Activated T-cell treated with anti-CD3 and anti-CD28 coated beads for 24 hours (primary cell): ENCODE measurements around the gene SSX2IP.
"Not testable (repeated sequence)": the region's sequence is repeated elsewhere in the genome, so short reads cannot be mapped to it uniquely, and the experiment has no call there.

ENCODE experiments used
- DNase-seq: peaks from one replicate; pipeline ENCODE4 v3.0.0-alpha.2; 2020; ENCODE audit warnings: low read depth

SSX2IP gene

DNA sequence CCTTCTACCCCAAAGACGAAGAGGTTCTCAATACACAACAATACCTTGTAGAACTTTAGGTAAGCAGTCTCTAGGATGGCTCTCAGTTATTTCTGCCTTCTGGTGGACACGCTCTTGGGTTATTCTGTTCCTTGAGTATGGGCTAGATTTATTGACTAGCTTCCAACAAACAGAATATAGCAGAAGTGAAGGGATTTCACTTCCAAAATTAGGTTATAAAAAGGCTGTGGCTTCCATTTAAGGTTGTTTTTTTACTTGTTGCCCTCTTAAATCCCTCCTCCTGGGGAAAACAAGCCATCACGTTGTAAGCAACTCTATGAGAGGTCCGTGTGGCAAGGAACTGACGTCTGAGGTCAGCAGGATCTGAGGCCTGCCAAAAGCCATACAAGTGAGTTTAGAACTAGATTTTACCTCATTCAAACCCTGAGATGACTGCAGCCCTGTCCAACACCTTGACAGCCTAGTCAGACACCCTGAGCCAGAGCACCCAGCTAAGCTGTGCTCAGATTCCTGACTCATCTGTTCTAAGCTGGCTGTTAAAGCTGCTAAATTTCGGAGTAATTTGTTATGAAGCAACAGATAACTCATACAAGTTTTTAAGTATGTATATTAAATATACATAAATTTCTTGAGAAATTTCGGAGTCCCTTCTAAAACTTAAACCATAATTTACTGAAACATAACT lies 12.7 kb downstream of the SSX2IP start:
- DNase-seq, result no peak

DNA sequence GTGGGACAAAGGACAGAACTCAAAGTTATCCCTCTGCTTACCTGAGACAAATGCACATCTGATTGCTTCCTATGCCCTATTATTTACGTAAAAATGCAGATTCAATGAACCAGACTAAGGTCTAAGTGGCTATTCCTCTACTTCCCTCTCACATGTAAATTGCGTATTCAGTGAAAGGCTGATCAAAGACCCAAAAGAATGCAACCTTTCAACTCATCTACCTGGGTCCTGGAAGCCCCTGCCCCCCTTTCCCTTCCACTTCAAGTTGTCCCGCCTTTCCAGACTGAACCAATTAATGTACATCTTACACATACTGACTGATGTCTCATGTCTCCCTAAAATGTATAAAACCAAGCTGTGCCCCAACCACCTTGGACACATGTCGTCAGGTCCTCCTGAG lies 14.6 kb downstream of the SSX2IP start:
- no peak for DNase-seq

DNA sequence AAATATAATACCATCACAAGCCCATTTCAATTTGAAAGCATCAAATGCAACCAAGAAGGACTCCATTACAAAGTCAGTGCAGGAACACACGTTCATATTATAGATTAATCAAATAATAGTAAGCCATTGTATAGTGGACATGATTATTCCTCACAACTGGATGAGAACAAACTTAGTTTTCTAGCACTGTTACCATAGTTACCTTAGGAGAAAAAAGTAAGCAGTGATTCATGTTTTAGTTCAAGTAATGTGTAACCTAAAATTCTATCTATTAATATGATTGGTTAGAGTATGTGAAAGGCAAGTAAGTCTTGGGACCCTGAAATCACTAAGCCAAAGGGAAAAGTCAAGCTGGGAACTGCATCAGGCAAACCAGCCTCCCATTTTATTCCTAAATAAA lies 15.2 kb downstream of the SSX2IP start:
- no peak for DNase-seq

DNA sequence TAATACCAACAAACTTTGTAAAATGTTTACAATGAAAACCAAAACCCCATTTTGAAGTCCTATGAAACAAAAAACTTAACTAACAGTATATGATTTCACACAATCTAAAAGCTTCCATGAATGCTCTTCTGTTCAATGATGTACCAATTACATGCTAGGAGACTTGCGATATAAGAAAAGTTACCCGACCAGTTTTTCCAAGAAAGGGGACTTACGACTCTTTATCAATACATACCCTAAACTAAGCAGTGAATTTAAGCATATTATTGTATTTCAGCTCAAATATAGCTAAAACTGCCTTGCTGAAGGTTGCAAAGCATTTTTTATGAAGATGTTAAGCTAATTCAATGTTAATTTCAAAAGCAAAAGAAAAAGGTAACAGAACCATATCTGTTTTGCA lies 15.6 kb downstream of the SSX2IP start:
- DNase-seq, result no peak

DNA sequence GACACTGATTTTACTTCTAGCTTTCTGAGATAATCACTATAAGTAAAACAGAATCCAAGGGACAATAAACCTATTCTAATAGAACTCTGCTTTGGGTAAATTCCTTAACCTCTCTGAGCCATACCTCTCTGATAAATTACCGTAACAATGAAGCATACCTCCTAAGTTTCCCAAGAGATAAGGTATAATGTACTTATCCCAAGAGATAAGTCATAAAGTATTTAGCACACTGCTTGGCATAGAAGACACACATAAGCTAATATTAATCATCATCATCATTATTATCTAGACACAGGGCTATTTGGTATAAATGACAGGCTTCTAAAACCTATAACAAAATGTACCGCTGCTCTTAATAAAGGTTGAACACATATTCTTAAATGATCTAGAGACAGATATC lies 16.2 kb downstream of the SSX2IP start:
- DNase-seq, result no peak

DNA sequence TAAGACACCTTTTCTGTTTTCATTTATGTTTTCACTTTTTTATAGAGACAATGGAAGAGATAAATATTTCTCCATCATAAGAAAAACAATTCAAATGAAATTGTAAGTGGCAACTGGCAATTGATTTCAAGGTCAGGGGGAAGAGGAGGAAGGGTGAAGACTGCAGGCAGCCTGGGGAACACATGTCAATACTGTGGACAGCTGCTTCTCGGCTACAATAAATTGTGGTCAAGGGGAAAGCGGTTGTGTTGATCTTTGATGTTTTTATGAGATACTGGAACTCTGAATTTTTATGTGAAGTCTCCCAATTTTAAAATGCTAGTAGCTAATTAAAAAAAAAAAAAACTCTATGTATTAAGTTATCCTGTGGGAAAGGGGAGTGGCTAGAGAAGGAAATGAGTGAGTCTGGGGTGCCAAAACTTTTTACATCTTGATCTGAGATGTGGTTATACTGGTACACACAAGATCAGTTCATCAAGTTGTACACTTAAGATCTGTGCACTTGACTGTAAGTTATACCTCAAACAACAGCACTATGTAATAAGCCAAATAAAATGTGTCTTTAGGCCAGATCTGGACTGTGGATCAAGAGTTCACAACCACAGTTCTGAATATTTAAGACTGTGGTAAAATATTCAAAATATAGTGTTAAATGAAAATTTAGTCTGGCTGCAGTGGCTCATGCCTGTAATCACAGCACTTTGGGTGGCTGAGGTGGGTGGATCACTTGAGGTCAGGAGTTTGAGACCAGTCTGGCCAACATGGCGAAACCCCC lies 18.0 kb downstream of the SSX2IP start:
- no peak for DNase-seq

DNA sequence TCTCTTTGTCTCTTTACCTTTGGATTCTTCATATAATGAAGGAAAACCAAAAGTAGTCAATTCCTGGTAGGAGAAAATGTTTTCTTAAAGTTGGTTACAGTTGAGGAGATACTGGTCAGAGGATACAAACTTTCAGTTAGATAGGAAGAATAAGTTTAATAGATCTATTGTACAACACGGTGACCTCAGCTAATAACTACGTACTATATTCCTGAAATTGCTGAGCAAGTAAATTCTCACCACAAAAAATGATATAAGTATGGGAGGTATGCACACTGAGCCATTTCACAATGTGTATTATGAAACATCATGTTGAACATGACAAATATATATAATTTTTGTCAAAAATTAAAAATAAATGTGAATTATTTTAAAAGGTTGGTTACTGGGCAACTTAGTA lies 20.4 kb downstream of the SSX2IP start:
- DNase-seq, result no peak

DNA sequence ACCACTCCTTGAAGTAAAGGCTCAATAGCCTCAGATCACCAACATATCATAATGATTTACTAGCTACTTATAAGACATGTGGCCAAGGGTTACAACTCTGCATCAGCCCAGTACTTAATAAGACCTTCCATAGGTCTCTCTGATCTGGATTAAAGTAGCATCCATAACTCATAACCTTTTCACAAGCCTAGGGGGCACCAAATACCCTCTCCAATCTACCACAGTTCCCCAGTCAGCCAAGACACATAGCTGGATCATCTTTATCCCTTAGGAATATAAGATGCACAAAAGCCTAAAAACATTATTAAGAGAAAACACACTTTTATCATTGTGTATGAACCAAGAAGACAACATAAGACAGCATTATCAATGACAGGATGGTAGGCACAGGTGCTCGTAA lies 22.1 kb downstream of the SSX2IP start:
- DNase-seq, result no peak

DNA sequence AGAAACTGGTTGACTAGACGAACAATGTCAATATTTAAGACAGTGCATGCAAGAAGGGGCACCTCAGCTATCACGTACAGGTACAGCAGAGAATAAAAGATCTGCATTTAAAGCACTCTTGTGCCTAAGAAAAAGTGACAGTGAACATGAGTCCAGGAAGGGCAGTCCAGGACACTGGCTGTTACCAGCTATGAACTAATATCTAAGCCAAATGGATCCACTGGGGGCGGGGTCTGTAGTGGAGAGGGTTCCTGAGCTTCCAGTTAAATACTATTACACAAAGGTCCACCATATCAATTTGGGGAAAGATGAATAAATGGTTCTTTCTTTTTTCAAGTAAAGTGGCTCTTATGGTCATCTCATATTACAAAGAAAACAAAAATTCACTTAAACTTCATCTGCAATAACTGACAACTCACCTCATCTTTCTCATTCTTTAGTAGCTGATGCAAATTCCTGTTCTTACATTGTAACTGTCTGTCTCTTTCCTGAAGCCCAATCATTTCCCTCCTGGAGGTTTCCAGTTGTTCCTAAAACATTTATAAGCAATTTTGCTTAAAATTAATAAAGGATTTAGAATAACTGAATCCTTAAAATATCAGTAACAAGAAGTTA lies 24.5 kb downstream of the SSX2IP start:
- no peak for DNase-seq

DNA sequence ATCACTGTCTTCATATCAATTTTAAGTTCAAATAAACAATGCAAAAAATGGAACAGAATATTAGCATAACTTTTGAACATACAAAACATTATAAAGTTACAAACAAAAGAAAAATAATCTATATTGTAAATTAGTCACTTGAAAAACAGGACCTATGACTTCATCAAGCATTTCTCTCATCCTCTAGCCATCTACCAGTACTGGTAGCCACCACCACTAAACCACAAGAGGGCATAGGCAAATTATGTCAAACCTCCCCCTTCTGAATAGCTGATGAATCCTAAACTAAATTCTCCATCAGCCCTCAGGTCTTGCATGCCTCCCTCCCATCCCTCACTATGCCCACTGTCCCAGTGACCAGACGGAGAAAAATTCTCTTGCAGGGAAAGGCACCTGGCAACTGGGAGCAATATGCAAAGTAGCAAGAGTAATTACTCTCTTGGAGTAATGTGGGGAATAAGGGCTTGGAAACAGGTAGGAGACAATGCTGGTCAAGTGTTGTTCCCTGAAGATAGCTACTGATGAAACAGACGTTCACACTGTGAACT lies 37.1 kb downstream of the SSX2IP start:
- DNase-seq, result no peak

DNA sequence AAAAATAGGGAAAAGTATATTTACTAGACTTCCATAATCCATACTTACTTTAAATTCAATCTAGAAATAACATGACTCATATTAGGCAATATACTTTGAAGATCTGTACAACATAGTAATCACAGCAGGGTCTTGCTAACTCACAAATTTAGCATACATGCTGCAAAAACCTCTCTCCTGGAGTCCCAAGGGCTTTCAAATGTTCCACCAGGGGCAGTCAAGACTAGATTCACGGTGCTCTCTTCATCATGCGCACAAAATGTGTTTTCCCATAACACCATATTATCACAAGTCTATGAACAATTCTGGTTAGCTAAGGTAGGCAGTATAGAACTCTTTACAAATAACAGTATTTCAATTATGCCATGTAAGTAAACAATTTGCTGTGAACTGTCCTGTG lies 45.8 kb downstream of the SSX2IP start:
- DNase-seq, result no peak

DNA sequence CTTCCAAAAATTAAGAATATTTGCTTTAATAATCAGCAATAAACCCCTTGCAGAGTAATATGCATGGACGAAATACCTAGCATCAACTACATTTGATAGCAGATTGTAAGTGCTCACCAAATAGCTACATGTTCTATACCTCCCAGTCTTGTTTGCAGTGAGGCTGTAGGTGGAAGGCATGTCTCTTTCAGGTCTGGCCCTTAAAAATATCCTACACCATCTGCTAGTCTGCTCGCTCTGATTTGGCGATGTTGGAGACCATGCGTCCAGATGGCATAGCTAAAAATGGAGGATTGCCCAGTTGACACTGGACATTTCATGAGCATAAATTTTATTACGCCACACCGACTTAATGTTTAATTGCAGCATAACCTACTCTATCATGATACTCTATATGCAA lies 47.1 kb downstream of the SSX2IP start:
- no peak for DNase-seq

DNA sequence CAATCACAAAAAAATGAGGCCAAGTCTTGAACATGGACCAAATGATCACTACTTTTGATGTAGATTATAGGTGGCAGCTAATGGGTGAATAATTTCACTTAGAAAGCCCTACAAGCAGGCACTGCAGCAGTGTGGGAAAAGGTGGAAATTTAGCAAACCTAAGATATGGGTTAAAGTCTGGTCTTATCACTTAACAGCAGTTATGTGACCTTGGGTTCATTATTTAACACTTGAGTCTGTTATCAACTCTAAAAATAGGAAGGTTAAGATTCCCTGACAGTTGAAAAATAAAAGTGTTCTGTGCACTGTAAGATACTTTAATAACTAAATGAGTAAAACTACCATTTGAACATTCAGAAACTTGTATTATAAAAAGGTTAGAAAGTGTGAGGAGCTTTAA lies 47.5 kb downstream of the SSX2IP start:
- DNase-seq, result no peak

DNA sequence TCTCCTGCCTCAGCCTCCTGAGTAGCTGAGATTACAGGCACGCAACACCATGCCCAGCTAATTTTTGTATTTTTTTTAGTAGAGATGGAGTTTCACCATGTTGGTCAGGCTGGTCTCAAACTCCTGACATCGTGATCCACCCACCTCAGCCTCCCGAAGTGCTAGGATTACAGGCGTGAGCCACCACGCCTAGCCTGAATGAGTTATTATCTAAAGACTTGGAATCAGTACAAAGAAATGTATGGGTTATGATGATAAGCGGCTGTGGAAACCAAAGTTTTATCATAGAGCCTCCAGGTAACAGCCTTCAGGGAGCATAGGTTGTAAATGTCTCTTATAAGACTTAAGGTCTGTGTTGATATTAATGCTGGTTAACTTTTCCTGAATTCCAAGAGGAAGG lies 50.5 kb downstream of the SSX2IP start:
- not testable (repeated sequence) for DNase-seq

DNA sequence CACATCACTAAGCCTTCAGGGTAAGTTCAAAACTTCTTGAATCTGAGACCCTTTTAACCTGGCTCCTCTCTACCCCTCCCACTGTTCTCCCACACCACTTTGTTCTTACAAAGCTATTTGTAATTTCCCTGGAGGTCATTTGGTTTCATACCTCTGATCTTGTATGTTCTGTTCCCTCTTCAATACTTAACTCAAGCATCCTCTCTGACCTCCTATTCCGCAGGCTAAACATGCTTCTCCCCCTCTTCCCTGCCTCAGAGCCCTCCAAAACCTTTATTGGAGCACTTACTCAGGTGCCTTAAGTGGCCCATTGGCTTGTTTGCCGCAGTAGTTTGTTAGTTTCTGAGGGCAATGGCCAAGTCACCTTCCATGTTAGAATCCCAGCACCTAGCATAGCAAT lies 54.8 kb downstream of the SSX2IP start:
- no peak for DNase-seq

DNA sequence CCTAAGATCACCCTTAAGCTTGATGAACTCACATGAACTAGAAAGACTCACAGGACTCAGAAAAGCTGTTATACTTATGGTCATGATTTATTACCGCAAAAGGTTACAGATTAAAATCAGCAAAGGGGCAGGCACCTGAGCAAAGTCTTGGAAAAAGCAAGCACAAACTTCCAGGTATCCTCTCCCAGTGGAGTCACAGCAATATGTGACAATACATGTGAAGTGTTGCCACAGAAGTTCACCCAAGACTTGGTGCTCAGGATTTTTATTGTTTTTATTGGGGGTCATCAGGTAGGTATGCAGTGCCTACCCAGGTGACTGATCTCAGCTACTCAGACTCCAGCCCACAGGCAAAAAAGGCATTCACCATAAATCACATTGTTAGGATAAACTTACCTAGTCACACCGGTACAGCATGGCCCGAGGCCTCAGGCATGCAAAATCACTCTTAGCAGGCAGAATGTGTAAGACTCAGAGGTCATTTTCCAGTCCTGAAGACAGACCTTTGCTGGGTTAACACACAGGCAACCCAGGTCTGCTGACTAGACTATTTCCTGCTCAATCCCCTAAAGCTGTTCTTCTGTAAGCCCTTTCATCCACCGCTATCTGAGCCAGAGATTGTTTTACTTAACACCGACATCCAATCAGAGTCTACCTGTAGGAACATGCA lies 55.6 kb downstream of the SSX2IP start:
- no peak for DNase-seq

DNA sequence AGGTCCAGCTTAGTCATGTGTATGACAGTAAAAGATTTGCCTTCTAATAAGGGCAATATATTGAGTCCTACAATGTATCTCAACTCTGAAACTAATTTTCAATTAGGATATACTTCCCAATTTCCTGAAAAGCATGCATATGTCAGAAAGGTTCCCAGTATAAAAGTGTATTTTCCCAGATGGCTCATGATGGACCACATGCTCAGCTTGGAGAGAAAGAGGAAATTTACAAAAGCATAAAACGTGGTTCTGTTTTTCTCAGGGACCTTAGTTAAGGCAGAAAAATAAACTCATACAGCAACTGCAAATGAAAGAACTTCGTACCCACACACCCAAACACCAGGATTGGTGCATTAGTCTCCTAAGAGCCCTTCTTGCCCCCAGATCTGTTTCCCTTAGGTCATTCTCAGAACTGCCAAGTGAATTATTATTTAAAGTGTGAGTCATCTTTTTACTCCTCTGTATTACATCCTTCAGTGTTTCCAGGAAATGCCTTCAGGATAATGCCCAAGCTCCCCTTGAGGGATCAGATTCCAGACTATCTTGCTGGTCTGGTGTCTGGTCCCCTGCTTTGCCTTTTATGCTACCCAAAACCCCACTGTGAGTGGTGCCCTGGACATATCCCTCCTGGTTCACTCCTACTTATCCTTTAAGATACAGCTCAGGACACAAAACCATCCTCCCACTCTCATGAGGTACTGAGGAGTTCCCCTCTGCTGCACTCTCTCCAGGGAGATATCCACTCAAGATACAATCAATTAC lies 57.4 kb downstream of the SSX2IP start:
- DNase-seq, result no peak

DNA sequence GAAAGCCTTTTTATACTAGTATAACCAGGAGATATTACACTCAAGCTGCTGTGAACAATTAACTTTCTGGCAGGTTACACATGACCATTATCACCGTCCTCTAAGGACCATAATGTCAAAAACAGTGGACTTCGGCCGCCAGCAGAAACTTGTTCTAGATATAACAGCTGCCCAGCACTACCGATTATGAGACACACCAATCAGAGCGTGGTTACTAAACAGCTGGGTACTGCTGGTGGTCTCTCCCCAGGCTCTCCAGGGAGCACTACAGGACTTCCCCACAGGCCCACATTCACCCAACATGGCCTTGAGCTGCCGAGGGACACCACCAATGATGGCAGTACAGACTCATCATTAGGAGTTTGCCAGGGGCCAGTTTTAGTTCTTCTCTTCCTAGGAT lies 58.1 kb downstream of the SSX2IP start:
- no peak for DNase-seq

DNA sequence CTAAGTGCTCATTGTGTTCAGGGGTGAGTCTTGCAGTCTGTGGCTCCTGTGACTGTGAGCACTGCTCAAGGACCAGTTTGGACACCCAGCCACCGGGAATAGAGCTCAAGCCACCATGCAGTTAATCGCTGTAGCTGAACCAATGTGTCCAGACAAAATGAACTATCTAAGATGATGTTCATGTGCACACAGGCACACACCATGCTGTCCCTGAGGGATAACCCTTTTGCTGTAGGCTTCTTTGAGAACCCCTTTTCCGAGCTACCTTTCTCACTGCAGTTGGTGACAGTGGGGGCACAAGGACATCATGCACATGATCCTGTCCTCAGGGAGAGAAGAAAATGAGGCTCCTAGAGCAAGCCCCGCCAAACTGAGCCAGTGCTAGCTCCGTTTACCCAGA lies 65.4 kb downstream of the SSX2IP start:
- DNase-seq, result no peak

DNA sequence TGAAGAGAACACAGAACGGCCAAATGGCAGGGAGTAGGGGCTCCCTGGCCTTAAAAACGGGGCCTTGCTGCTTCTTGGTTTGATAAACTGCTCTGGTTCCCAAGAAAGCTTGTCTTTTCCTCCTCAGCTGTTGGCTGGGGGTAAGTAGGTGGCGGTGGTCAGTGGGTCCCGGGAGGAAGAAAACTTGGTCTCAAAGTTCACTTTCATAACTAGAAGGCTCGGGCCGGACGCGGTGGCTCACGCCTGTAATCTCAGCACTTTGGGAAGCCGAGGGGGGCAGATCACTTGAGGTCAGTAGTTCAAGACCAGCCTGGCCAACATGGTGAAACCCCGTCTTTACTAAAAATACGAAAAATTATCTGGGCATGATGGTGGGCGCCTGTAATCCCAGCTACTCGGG lies 68.7 kb downstream of the SSX2IP start:
- DNase-seq, result no peak

DNA sequence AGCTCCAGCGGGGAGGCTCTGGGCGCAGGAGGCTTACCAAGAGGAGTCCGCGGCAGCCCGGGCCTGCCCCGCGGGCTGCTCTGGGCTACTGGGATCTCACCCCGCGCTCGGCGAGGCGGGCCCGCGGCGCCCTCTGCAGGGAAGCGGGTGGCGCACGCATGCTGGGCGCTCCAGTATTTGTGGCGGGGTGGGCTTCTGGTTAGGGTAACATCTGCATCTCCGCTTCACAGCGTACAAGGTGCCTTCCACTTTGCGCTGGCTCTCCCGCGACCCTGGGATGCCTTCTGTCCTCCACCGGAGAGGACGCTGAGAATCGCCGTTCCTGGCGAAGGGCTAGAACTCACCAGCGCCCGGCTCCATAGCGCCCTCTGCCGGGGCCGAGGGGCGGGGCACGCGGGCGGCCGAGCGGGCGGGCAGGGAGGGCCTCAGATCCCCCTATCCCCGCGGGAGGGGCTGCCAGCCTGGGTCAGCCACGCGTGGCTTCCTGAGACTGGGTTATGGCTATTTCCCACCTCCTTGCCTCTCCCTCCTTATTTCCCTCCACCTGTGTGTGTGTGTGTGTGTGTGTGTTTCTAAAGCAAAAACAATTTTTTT lies 69.4 kb downstream of the SSX2IP start:
- DNase-seq, result peak; percentile 72
